Measurements from ENCODE around the gene ZNF382.

Gene ZNF382

DNA sequence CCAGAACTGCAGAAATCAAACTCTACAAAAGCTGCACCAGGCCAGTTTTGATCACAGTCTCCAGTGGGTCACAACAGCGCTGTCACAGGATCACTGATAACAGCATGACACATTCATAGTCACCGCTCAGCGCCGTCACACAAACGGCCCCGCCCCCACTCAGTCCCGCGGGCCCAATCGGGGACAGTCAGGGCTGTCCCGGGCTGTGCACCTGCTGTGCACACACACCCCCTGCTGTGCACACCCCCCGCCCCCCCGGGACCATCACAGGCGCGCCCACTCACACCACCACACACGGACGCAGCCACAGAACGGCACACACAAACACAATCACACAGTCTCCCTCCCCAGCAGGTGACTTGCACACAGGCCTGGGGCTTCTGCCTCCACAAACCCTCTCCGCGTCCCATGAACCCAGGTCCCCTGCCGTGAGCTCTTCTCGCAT lies 435 bp upstream of the ZNF382 start:
- Histone ChIP-seq H3K27ac (ENCODE audit: insufficient read depth, low read depth, low read length, poor library complexity, severe bottlenecking) (no peak overlapping the region), H3K9me3 (ENCODE audit: control insufficient read depth, low read length) (no peaks in the 10 kb centered on the region), H3K36me3 (ENCODE audit: control insufficient read depth, insufficient read depth, low read length) (no peaks in the 10 kb centered on the region), H3K4me1 (ENCODE audit: control insufficient read depth, insufficient read depth, low read length) (no peaks in the 10 kb centered on the region), H3K27me3 (ENCODE audit: control insufficient read depth, insufficient read depth, low read length, poor library complexity, severe bottlenecking) (no peaks in the 10 kb centered on the region), H3K4me3 (ENCODE audit: insufficient read depth, low read depth, low read length) (peak overlapping the region; percentile 78)
- WGBS, 2 experiments: 1 to 2% methylated on average over 21 of the region's 21 CpGs

DNA sequence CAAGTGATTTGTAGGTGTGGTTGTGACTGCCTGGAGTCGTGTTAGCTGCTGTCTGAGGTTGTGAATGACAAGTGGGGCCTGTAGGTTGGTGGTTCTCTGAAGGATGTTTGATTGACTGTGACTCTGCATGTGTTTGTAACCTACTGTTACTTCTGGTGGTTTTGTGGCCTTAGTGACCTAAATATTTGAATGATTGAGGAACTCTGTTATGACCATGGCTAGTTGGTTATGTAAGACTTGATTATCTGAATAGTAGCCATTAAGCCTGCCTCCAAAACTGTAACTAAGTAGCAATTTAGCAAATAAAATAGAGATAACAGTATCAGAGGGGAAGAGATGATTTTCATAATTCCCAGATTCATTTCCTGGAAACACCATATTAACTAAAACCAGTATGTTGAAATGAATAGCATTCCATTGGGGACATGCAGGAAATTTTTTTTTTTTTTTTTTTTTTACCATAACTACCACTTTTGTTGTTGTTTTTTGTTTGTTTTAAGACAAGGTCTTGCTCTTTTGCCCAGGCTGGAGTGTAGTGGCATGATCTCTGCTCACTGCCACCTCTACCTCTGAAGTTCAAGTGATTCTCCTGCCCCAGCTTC lies 865 bp downstream of the ZNF382 start:
- H3K9me3 ChIP-seq (ENCODE audit: control insufficient read depth, low read length): no peaks in the 10 kb centered on the region
- 11 to 24% methylated on average over 1 of the region's 1 CpG for WGBS, 2 experiments
- no peak overlapping the region for H3K27ac ChIP-seq (ENCODE audit: insufficient read depth, low read depth, low read length, poor library complexity, severe bottlenecking)
- no peaks in the 10 kb centered on the region for H3K4me1 ChIP-seq (ENCODE audit: control insufficient read depth, insufficient read depth, low read length)
- H3K36me3 ChIP-seq (ENCODE audit: control insufficient read depth, insufficient read depth, low read length): no peaks in the 10 kb centered on the region
- peak overlapping the region; percentile 78 for H3K4me3 ChIP-seq (ENCODE audit: insufficient read depth, low read depth, low read length)
- no peaks in the 10 kb centered on the region for H3K27me3 ChIP-seq (ENCODE audit: control insufficient read depth, insufficient read depth, low read length, poor library complexity, severe bottlenecking)

- WGBS, 2 experiments: 94 to 95% methylated on average over 3 to 4 of the region's 5 CpGs
- Histone ChIP-seq H3K27ac (ENCODE audit: insufficient read depth, low read depth, low read length, poor library complexity, severe bottlenecking) (no peak overlapping the region), H3K4me1 (ENCODE audit: control insufficient read depth, insufficient read depth, low read length) (no peaks in the 10 kb centered on the region), H3K36me3 (ENCODE audit: control insufficient read depth, insufficient read depth, low read length) (peaks cover 11% of the 10 kb centered on the region), H3K4me3 (ENCODE audit: insufficient read depth, low read depth, low read length) (no peak overlapping the region), H3K27me3 (ENCODE audit: control insufficient read depth, insufficient read depth, low read length, poor library complexity, severe bottlenecking) (no peaks in the 10 kb centered on the region), H3K9me3 (ENCODE audit: control insufficient read depth, low read length) (peaks cover 18% of the 10 kb centered on the region)
These were observed 21.9 kb downstream of the ZNF382 start for GRCh38 chr19:36627057-36627456.

- no peak overlapping the region for H3K4me3 ChIP-seq (ENCODE audit: insufficient read depth, low read depth, low read length)
- no peak overlapping the region for H3K27ac ChIP-seq (ENCODE audit: insufficient read depth, low read depth, low read length, poor library complexity, severe bottlenecking)
- H3K36me3 ChIP-seq (ENCODE audit: control insufficient read depth, insufficient read depth, low read length): peaks cover 11% of the 10 kb centered on the region
- no peaks in the 10 kb centered on the region for H3K4me1 ChIP-seq (ENCODE audit: control insufficient read depth, insufficient read depth, low read length)
- H3K27me3 ChIP-seq (ENCODE audit: control insufficient read depth, insufficient read depth, low read length, poor library complexity, severe bottlenecking): no peaks in the 10 kb centered on the region
- 74 to 93% methylated on average over 2 of the region's 2 CpGs for WGBS, 2 experiments
- peaks cover 9% of the 10 kb centered on the region for H3K9me3 ChIP-seq (ENCODE audit: control insufficient read depth, low read length)
These were observed 30.2 kb downstream of the ZNF382 start for GRCh38 chr19:36635342-36635741.

DNA sequence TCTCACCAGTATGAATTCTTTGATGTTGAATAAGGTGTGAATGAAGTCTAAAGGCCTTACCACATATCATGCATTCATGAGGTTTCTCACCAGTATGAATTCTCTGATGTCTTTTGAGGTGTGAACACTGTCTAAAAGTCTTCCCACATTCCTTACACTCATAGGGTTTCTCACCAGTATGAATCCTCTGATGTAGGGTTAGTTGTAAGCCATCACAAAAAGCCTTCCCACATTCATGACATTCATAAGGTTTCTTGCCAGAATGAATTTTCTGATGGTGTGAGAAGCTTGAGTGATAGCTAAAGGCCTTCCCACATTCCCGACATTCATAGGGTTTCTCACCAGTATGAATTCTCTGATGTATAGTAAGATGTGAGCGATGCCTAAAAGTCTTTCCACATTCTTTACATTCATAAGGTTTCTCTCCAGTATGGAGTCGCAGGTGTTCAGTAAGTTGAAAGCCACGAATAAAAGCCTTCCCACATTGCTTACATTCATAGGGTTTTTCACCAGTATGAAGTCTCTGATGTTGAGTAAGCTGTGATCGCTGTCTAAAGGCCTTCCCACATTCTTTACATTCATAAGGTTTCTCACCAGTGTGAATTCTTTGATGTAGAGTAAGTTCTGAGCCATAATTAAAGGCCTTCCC lies 33.9 kb downstream of the ZNF382 start:
- WGBS, 2 experiments: 95 to 100% methylated on average over 1 to 5 of the region's 5 CpGs
- H3K9me3 ChIP-seq (ENCODE audit: control insufficient read depth, low read length): peaks cover 6% of the 10 kb centered on the region
- no peaks in the 10 kb centered on the region for H3K4me1 ChIP-seq (ENCODE audit: control insufficient read depth, insufficient read depth, low read length)
- H3K4me3 ChIP-seq (ENCODE audit: insufficient read depth, low read depth, low read length): no peak overlapping the region
- no peaks in the 10 kb centered on the region for H3K27me3 ChIP-seq (ENCODE audit: control insufficient read depth, insufficient read depth, low read length, poor library complexity, severe bottlenecking)
- H3K36me3 ChIP-seq (ENCODE audit: control insufficient read depth, insufficient read depth, low read length): peaks cover 11% of the 10 kb centered on the region
- no peak overlapping the region for H3K27ac ChIP-seq (ENCODE audit: insufficient read depth, low read depth, low read length, poor library complexity, severe bottlenecking)

- H3K27me3 ChIP-seq (ENCODE audit: control insufficient read depth, insufficient read depth, low read length, poor library complexity, severe bottlenecking): no peaks in the 10 kb centered on the region
- no peak overlapping the region for H3K27ac ChIP-seq (ENCODE audit: insufficient read depth, low read depth, low read length, poor library complexity, severe bottlenecking)
- 83% methylated on average over 1 of the region's 2 CpGs; no CpG with 5 or more reads in 1 of the 2 experiments for WGBS, 2 experiments
- peaks cover 18% of the 10 kb centered on the region for H3K36me3 ChIP-seq (ENCODE audit: control insufficient read depth, insufficient read depth, low read length)
- H3K4me1 ChIP-seq (ENCODE audit: control insufficient read depth, insufficient read depth, low read length): no peaks in the 10 kb centered on the region
- no peak overlapping the region for H3K4me3 ChIP-seq (ENCODE audit: insufficient read depth, low read depth, low read length)
- H3K9me3 ChIP-seq (ENCODE audit: control insufficient read depth, low read length): no peaks in the 10 kb centered on the region
These were observed 41.6 kb downstream of the ZNF382 start for GRCh38 chr19:36646746-36647145.

GRCh38 chr19:36652958-36653357 lies 47.8 kb downstream of the ZNF382 start:
- H3K9me3 ChIP-seq (ENCODE audit: control insufficient read depth, low read length): no peaks in the 10 kb centered on the region
- H3K36me3 ChIP-seq (ENCODE audit: control insufficient read depth, insufficient read depth, low read length): peaks cover 54% of the 10 kb centered on the region
- H3K4me1 ChIP-seq (ENCODE audit: control insufficient read depth, insufficient read depth, low read length): no peaks in the 10 kb centered on the region
- no peak overlapping the region for H3K27ac ChIP-seq (ENCODE audit: insufficient read depth, low read depth, low read length, poor library complexity, severe bottlenecking)
- WGBS, 2 experiments: 93 to 100% methylated on average over 1 of the region's 1 CpG
- no peaks in the 10 kb centered on the region for H3K27me3 ChIP-seq (ENCODE audit: control insufficient read depth, insufficient read depth, low read length, poor library complexity, severe bottlenecking)
- H3K4me3 ChIP-seq (ENCODE audit: insufficient read depth, low read depth, low read length): no peak overlapping the region

DNA sequence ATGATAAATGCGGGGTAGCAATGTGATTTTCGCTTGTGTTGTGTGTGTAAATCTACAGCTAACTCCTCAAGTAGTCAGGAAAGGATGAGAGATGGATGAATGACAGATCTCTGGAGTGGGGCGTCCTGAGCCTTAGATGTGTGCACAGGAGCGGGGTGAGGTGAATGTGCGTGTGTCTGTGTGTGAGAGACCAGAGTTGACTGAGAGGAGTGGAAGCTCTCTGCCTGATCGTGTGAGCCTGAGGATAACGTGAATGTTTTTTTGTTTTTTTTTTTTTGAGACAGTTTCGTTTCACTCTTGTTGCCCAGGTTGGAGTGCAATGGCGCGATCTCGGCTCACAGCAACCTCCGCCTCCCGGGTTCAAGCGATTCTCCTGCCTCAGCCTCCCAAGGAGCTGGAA lies 60.7 kb downstream of the ZNF382 start:
- WGBS, 2 experiments: 89 to 91% methylated on average over 14 of the region's 14 CpGs
- H3K36me3 ChIP-seq (ENCODE audit: control insufficient read depth, insufficient read depth, low read length): peaks cover 12% of the 10 kb centered on the region
- H3K27me3 ChIP-seq (ENCODE audit: control insufficient read depth, insufficient read depth, low read length, poor library complexity, severe bottlenecking): no peaks in the 10 kb centered on the region
- no peaks in the 10 kb centered on the region for H3K9me3 ChIP-seq (ENCODE audit: control insufficient read depth, low read length)
- no peaks in the 10 kb centered on the region for H3K4me1 ChIP-seq (ENCODE audit: control insufficient read depth, insufficient read depth, low read length)
- H3K4me3 ChIP-seq (ENCODE audit: insufficient read depth, low read depth, low read length): peak overlapping the region; percentile 92
- H3K27ac ChIP-seq (ENCODE audit: insufficient read depth, low read depth, low read length, poor library complexity, severe bottlenecking): no peak overlapping the region

GRCh38 chr19:36668646-36669045 lies 63.5 kb downstream of the ZNF382 start:
- Histone ChIP-seq H3K4me3 (ENCODE audit: insufficient read depth, low read depth, low read length) (no peak overlapping the region), H3K4me1 (ENCODE audit: control insufficient read depth, insufficient read depth, low read length) (no peaks in the 10 kb centered on the region), H3K9me3 (ENCODE audit: control insufficient read depth, low read length) (no peaks in the 10 kb centered on the region), H3K27me3 (ENCODE audit: control insufficient read depth, insufficient read depth, low read length, poor library complexity, severe bottlenecking) (no peaks in the 10 kb centered on the region), H3K36me3 (ENCODE audit: control insufficient read depth, insufficient read depth, low read length) (peaks cover 7% of the 10 kb centered on the region), H3K27ac (ENCODE audit: insufficient read depth, low read depth, low read length, poor library complexity, severe bottlenecking) (no peak overlapping the region)
- WGBS, 2 experiments: 93 to 98% methylated on average over 2 of the region's 2 CpGs

DNA sequence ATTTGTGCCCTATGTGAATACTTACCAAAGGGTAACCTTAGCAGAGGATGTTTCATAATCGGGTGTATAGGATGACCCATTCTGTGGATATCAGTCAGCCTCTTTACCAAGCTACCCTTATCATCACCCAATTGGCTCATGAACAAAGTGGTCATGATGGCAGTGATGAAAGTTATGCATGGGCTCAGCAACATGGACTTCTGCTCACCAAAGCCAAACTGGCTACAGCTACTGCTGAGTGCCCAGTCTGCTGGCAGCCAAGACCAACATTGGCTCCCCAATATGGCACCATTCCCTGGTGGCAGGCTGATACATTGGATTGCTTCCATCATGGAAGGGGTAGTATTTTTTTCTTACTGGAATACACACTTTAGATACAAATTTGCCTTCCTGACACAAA lies 67.3 kb downstream of the ZNF382 start:
- H3K9me3 ChIP-seq (ENCODE audit: control insufficient read depth, low read length): no peaks in the 10 kb centered on the region
- 87% methylated on average over 1 of the region's 1 CpG; no CpG with 5 or more reads in 1 of the 2 experiments for WGBS, 2 experiments
- no peaks in the 10 kb centered on the region for H3K4me1 ChIP-seq (ENCODE audit: control insufficient read depth, insufficient read depth, low read length)
- no peak overlapping the region for H3K27ac ChIP-seq (ENCODE audit: insufficient read depth, low read depth, low read length, poor library complexity, severe bottlenecking)
- no peak overlapping the region for H3K4me3 ChIP-seq (ENCODE audit: insufficient read depth, low read depth, low read length)
- no peaks in the 10 kb centered on the region for H3K27me3 ChIP-seq (ENCODE audit: control insufficient read depth, insufficient read depth, low read length, poor library complexity, severe bottlenecking)
- H3K36me3 ChIP-seq (ENCODE audit: control insufficient read depth, insufficient read depth, low read length): no peaks in the 10 kb centered on the region
